Neural progenitor cell (in vitro differentiated cells): ENCODE results near the gene MOSPD2.

ENCODE experiments used
- EZH2 ChIP-seq: fragments of 200-600 bp; sonication (generic); IDR thresholded peaks from 2 replicates; pipeline ENCODE4 v1.6.1; 2017; ENCODE audit warnings: antibody characterized with exemption, mild to moderate bottlenecking, moderate library complexity
- EZH2phosphoT487 ChIP-seq: fragments of 200-600 bp; sonication (generic); IDR thresholded peaks from 2 replicates; pipeline ENCODE4 v1.6.1; 2017; ENCODE audit warnings: antibody characterized with exemption
- TF ChIP-seq, protein P1 (sequence below): fragments of 200-600 bp; sonication (generic); IDR thresholded peaks from 2 replicates; pipeline ENCODE4 v1.5.1; 2017; ENCODE audit warnings: antibody characterized with exemption, mild to moderate bottlenecking

DNA sequence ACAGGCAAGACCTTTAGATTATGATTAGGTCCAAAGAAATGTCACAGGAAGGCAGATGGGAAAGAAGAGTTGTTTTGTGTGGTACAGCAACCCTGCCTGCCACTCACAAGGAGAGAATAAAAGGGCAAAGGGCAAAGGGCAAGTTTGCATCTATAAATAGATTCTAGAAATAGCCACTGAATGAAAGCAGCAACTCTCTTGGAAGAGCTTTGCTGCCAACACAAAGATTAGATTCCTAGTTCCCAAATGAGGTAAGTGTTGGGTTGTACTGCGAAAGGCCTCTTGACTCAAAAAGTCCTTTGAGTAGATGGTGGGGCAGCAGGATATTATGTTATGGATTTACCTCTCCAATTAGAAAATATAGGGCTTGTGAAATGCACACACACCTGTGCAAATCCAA, 61.2 kb downstream of the MOSPD2 start:
- TF ChIP-seq EZH2 (no peak), EZH2phosphoT487 (no peak)
- TF ChIP-seq, protein P1, sequence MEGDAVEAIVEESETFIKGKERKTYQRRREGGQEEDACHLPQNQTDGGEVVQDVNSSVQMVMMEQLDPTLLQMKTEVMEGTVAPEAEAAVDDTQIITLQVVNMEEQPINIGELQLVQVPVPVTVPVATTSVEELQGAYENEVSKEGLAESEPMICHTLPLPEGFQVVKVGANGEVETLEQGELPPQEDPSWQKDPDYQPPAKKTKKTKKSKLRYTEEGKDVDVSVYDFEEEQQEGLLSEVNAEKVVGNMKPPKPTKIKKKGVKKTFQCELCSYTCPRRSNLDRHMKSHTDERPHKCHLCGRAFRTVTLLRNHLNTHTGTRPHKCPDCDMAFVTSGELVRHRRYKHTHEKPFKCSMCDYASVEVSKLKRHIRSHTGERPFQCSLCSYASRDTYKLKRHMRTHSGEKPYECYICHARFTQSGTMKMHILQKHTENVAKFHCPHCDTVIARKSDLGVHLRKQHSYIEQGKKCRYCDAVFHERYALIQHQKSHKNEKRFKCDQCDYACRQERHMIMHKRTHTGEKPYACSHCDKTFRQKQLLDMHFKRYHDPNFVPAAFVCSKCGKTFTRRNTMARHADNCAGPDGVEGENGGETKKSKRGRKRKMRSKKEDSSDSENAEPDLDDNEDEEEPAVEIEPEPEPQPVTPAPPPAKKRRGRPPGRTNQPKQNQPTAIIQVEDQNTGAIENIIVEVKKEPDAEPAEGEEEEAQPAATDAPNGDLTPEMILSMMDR, result no peak
